GM12878 (cell line): ENCODE results near the gene LRP2BP. TPM values are rescaled to one million over a fixed set of nuclear protein-coding genes. Genes with fewer than 3 reads are reported as not detected.

ENCODE experiments used
- CEBPB ChIP-seq, 2 experiments: fragments of 150-350 bp in 1 of 2; IDR thresholded peaks; 2 replicates each; pipeline ENCODE4 v1.6.1; 2012 to 2014; ENCODE audit warnings: low read depth in 2 of 2, low read length in 2 of 2, borderline replicate concordance in 1 of 2, inconsistent platforms in 1 of 2
- CHD1 ChIP-seq: IDR thresholded peaks from 2 replicates; pipeline ENCODE4 v1.6.1; 2012; ENCODE audit warnings: low read depth, low read length, improper control_type of control experiment
- CTCF ChIP-seq, 3 experiments: IDR thresholded peaks in 2 of 3; conservative IDR thresholded peaks in 1 of 3; 2 replicates each; pipeline ENCODE4 v1.5.1; 2011; ENCODE audit warnings: low read depth in 3 of 3, low read length in 3 of 3, mild to moderate bottlenecking in 3 of 3, control low read depth in 2 of 3, moderate library complexity in 2 of 3, inconsistent platforms in 1 of 3, mixed read lengths in 1 of 3; ENCODE audit not compliant: control insufficient read depth in 2 of 3, insufficient read depth in 1 of 3; ENCODE audit errors: extremely low read depth in 1 of 3
- CUX1 ChIP-seq: IDR thresholded peaks from 2 replicates; pipeline ENCODE4 v1.6.1; 2012; ENCODE audit warnings: improper control_type of control experiment, low read depth, low read length; ENCODE audit not compliant: insufficient replicate concordance
- E4F1 ChIP-seq: fragments of 450-650 bp; IDR thresholded peaks from 2 replicates; pipeline ENCODE4 v1.6.1; 2018; ENCODE audit warnings: borderline replicate concordance, mild to moderate bottlenecking; ENCODE audit not compliant: partially characterized antibody
- EZH2 ChIP-seq: IDR thresholded peaks from 2 replicates; pipeline ENCODE4 v1.6.1; 2012; ENCODE audit warnings: low read depth, mild to moderate bottlenecking, control low read depth, inconsistent platforms, low read length, borderline replicate concordance; ENCODE audit not compliant: control insufficient read depth
- IKZF1 ChIP-seq: fragments of 450-650 bp; conservative IDR thresholded peaks from 2 replicates; pipeline ENCODE4 v1.6.1; 2017; ENCODE audit warnings: antibody characterized with exemption, mild to moderate bottlenecking
- IKZF2 ChIP-seq, 2 experiments: fragments of 450-650 bp; IDR thresholded peaks; 2 replicates each; pipeline ENCODE4 v1.6.1; 2017; ENCODE audit warnings: mild to moderate bottlenecking in 2 of 2, moderate library complexity in 2 of 2
- POLR2AphosphoS2 ChIP-seq: IDR thresholded peaks from 2 replicates; pipeline ENCODE4 v1.6.1; 2011; ENCODE audit warnings: low read depth, mild to moderate bottlenecking, low read length, improper control_type of control experiment, moderate library complexity
- PRDM15 ChIP-seq: fragments of 450-650 bp; formaldehyde crosslinking; IDR thresholded peaks from 2 replicates; pipeline ENCODE4 v1.4.0; 2020; ENCODE audit warnings: mild to moderate bottlenecking, moderate library complexity
- SMAD1 ChIP-seq: fragments of 450-650 bp; IDR thresholded peaks from 2 replicates; pipeline ENCODE4 v1.6.1; 2018; ENCODE audit warnings: mild to moderate bottlenecking, low read depth; ENCODE audit not compliant: partially characterized antibody
- SUPT20H ChIP-seq: IDR thresholded peaks from 2 replicates; pipeline ENCODE4 v1.6.1; 2011; ENCODE audit warnings: low read depth, mild to moderate bottlenecking, low read length, moderate library complexity, borderline replicate concordance; ENCODE audit not compliant: control insufficient read depth
- ZNF207 ChIP-seq: fragments of 450-650 bp; IDR thresholded peaks from 2 replicates; pipeline ENCODE4 v1.6.1; 2014; ENCODE audit warnings: antibody characterized with exemption, mild to moderate bottlenecking, borderline replicate concordance
- polyA plus RNA-seq, 11 experiments: library from polyadenylated mRNA; depleted of rRNA in 4 of 11; unstranded in 6 of 11; stranded (reverse) in 5 of 11; fragments of >200 nt; fragmentation: Nextera tagmentation in 4 of 11; fragmentation: Illumina TruSeq in 1 of 11; extraction: Ambion mirVana in 4 of 11; extraction: Trizol in 1 of 11; gene quantifications; 1 replicate in 1 of 11; 2 replicates in 10 of 11; pipeline versions ENCODE4 v1.2.1 to v1.2.3, GENCODE V29; 2011 to 2016; ENCODE audit warnings: inconsistent platforms in 2 of 11, missing spikeins in 2 of 11, low read depth in 1 of 11
- total RNA-seq, 4 experiments: library from RNA; depleted of rRNA in 3 of 4; stranded (reverse); fragments of >200 nt in 3 of 4; fragmentation: Illumina TruSeq in 1 of 4; extraction: Trizol in 1 of 4; gene quantifications; 2 replicates each; pipeline versions ENCODE4 v1.2.1 to v1.2.3, GENCODE V29; 2013 to 2021

LRP2BP gene
- total and polyA plus RNA-seq, 10 of the 15 experiments (the other 5 are each of a cell fraction or from before 2014, with no cell fraction given): 0.27 to 5.2 (median 1.0) TPM

- TF ChIP-seq CTCF (IDR thresholded peaks at IDR 0.05 in 2 of 3, conservative IDR thresholded peaks at IDR 0.05 in 1 of 3; ENCODE audit: control insufficient read depth in 2 of 3, extremely low read depth in 1 of 3, insufficient read depth in 1 of 3, low read depth in 3 of 3, low read length in 3 of 3): no peak
- TF ChIP-seq IKZF1: peak; percentile 25; the same call in 1 of the 2 replicates
- TF ChIP-seq IKZF2 (IDR thresholded peaks at IDR 0.05): peak; percentile 67 to 68
- TF ChIP-seq E4F1: no peak
- TF ChIP-seq EZH2: no peak
- no peak for TF ChIP-seq ZNF207
- TF ChIP-seq SMAD1: no peak
- TF ChIP-seq CHD1: no peak
- no peak for TF ChIP-seq SUPT20H
- TF ChIP-seq CEBPB (IDR thresholded peaks at IDR 0.05; ENCODE audit: borderline replicate concordance in 1 of 2, low read depth in 2 of 2, low read length in 2 of 2): no peak
- peak; percentile 58 for TF ChIP-seq CUX1
- no peak for TF ChIP-seq POLR2AphosphoS2
- TF ChIP-seq PRDM15: no peak
Measured at GRCh38 chr4:185332575-185333464, 62.9 kb downstream of the LRP2BP start (continued).
